Central memory CD8-positive, alpha-beta T cell (primary cell): ENCODE measurements around the gene SOSTDC1.
A peak's percentile ranks its signal among the peaks of the same experiment; 100 is the strongest.
"Not testable (repeated sequence)": the region's sequence is repeated elsewhere in the genome, so short reads cannot be mapped to it uniquely, and the experiment has no call there.

Experiments
- ATAC-seq: fragments of 150-1000 bp; cut with Tn5 transposase; replicated peaks from 2 replicates; pipeline ENCODE4 v1.10.0; 2022; ENCODE audit warnings: mild to moderate bottlenecking, moderate FRiP score, moderate number of reproducible peaks; ENCODE audit not compliant: poor library complexity, severe bottlenecking; ENCODE audit errors: extremely low read depth
- DNase-seq, 2 donors: peaks; one replicate each; pipeline ENCODE4 v3.0.0; 2021; ENCODE audit warnings: low spot score in 2 of 2
- H3K27ac Mint-ChIP-seq: one replicate; pipeline ENCODE4 v1.8.0; 2022; ENCODE audit warnings: low read depth, mild to moderate bottlenecking, moderate library complexity, mixed read lengths
- H3K27me3 Mint-ChIP-seq: one replicate; pipeline ENCODE4 v1.8.0; 2022; ENCODE audit warnings: mixed read lengths
- H3K36me3 Mint-ChIP-seq: one replicate; pipeline ENCODE4 v1.8.0; 2022; ENCODE audit warnings: mild to moderate bottlenecking, moderate library complexity, mixed read lengths; ENCODE audit not compliant: insufficient read depth
- H3K4me1 Mint-ChIP-seq: one replicate; pipeline ENCODE4 v1.8.0; 2022; ENCODE audit warnings: mixed read lengths
- H3K4me3 Mint-ChIP-seq: one replicate; pipeline ENCODE4 v1.8.0; 2022; ENCODE audit warnings: mild to moderate bottlenecking, moderate library complexity, mixed read lengths
- H3K9me3 Mint-ChIP-seq: one replicate; pipeline ENCODE4 v1.8.0; 2022; ENCODE audit warnings: mixed read lengths

SOSTDC1 gene

GRCh38 chr7:16450366-16450765 is 15.2 kb downstream of the SOSTDC1 start:
- Mint-ChIP-seq H3K4me1 (peaks cover 10% of the 10 kb centered on the region), H3K36me3 (no peaks in the 10 kb centered on the region), H3K4me3 (no peak overlapping the region), H3K9me3 (no peaks in the 10 kb centered on the region), H3K27me3 (no peaks in the 10 kb centered on the region), H3K27ac (no peak overlapping the region)
- DNase-seq (no peak), ATAC-seq (no peak)

GRCh38 chr7:16447876-16448275 is 17.7 kb downstream of the SOSTDC1 start:
- H3K4me3 Mint-ChIP-seq = no peak overlapping the region
- no peak overlapping the region for H3K27ac Mint-ChIP-seq
- H3K9me3 Mint-ChIP-seq = no peaks in the 10 kb centered on the region
- peaks cover 1% of the 10 kb centered on the region for H3K36me3 Mint-ChIP-seq
- H3K27me3 Mint-ChIP-seq = no peaks in the 10 kb centered on the region
- peaks cover 7% of the 10 kb centered on the region for H3K4me1 Mint-ChIP-seq
- ATAC-seq (no peak), DNase-seq (no peak)

GRCh38 chr7:16446508-16446907 is 19.0 kb downstream of the SOSTDC1 start:
- ATAC-seq = no peak
- Mint-ChIP-seq H3K27ac (no peak overlapping the region), H3K27me3 (no peaks in the 10 kb centered on the region), H3K4me1 (peaks cover 7% of the 10 kb centered on the region), H3K4me3 (no peak overlapping the region), H3K36me3 (peaks cover 1% of the 10 kb centered on the region), H3K9me3 (no peaks in the 10 kb centered on the region)
- no peak for DNase-seq

GRCh38 chr7:16443871-16444270 is 21.7 kb downstream of the SOSTDC1 start:
- H3K27me3 Mint-ChIP-seq, ATAC-seq, H3K9me3 Mint-ChIP-seq, H3K27ac Mint-ChIP-seq, H3K4me1 Mint-ChIP-seq, H3K36me3 Mint-ChIP-seq, H3K4me3 Mint-ChIP-seq, DNase-seq: not testable (repeated sequence)

GRCh38 chr7:16438988-16439387 is 26.6 kb downstream of the SOSTDC1 start:
- ATAC-seq = no peak

GRCh38 chr7:16436306-16436705 is 29.2 kb downstream of the SOSTDC1 start:
- Mint-ChIP-seq H3K4me1 (no peaks in the 10 kb centered on the region), H3K27ac (no peak overlapping the region), H3K36me3 (no peaks in the 10 kb centered on the region), H3K27me3 (no peaks in the 10 kb centered on the region), H3K4me3 (no peak overlapping the region), H3K9me3 (no peaks in the 10 kb centered on the region)
- no peak for DNase-seq
- ATAC-seq = no peak

More at GRCh38 chr7:16438988-16439387, 26.6 kb downstream of the SOSTDC1 start:
- Mint-ChIP-seq H3K9me3 (no peaks in the 10 kb centered on the region), H3K4me1 (no peaks in the 10 kb centered on the region), H3K27ac (no peak overlapping the region), H3K27me3 (no peaks in the 10 kb centered on the region), H3K36me3 (no peaks in the 10 kb centered on the region), H3K4me3 (no peak overlapping the region)
- no peak for DNase-seq

GRCh38 chr7:16433568-16434122 is 31.9 kb downstream of the SOSTDC1 start:
- H3K9me3 Mint-ChIP-seq = no peaks in the 10 kb centered on the region
- ATAC-seq (no peak), DNase-seq (no peak)
- no peaks in the 10 kb centered on the region for H3K27me3 Mint-ChIP-seq
- H3K36me3 Mint-ChIP-seq = no peaks in the 10 kb centered on the region
- no peaks in the 10 kb centered on the region for H3K4me1 Mint-ChIP-seq
- no peak overlapping the region for H3K4me3 Mint-ChIP-seq
- no peak overlapping the region for H3K27ac Mint-ChIP-seq

- Mint-ChIP-seq H3K4me1 (no peaks in the 10 kb centered on the region), H3K27ac (no peak overlapping the region), H3K9me3 (no peaks in the 10 kb centered on the region), H3K27me3 (no peaks in the 10 kb centered on the region), H3K4me3 (no peak overlapping the region), H3K36me3 (no peaks in the 10 kb centered on the region)
- ATAC-seq (no peak), DNase-seq (no peak)
Measured at GRCh38 chr7:16432425-16432731, 33.2 kb downstream of the SOSTDC1 start.

- ATAC-seq = peak; percentile 87
- no peaks in the 10 kb centered on the region for H3K9me3 Mint-ChIP-seq
- no peak overlapping the region for H3K4me3 Mint-ChIP-seq
- no peaks in the 10 kb centered on the region for H3K4me1 Mint-ChIP-seq
- no peak overlapping the region for H3K27ac Mint-ChIP-seq
- H3K27me3 Mint-ChIP-seq = no peaks in the 10 kb centered on the region
- no peak for DNase-seq
- no peaks in the 10 kb centered on the region for H3K36me3 Mint-ChIP-seq
Measured at GRCh38 chr7:16431646-16432424, 33.7 kb downstream of the SOSTDC1 start.

GRCh38 chr7:16430133-16430532 is 35.4 kb downstream of the SOSTDC1 start:
- H3K9me3 Mint-ChIP-seq = no peaks in the 10 kb centered on the region
- ATAC-seq (no peak), DNase-seq (no peak)
- H3K4me1 Mint-ChIP-seq = no peaks in the 10 kb centered on the region
- no peak overlapping the region for H3K27ac Mint-ChIP-seq
- H3K27me3 Mint-ChIP-seq = no peaks in the 10 kb centered on the region
- H3K36me3 Mint-ChIP-seq = no peaks in the 10 kb centered on the region
- no peak overlapping the region for H3K4me3 Mint-ChIP-seq

GRCh38 chr7:16428672-16429071 is 36.9 kb downstream of the SOSTDC1 start:
- H3K4me1 Mint-ChIP-seq = no peaks in the 10 kb centered on the region
- no peak overlapping the region for H3K4me3 Mint-ChIP-seq
- H3K36me3 Mint-ChIP-seq = no peaks in the 10 kb centered on the region
- H3K9me3 Mint-ChIP-seq = no peaks in the 10 kb centered on the region
- no peak for ATAC-seq
- no peaks in the 10 kb centered on the region for H3K27me3 Mint-ChIP-seq
- H3K27ac Mint-ChIP-seq = no peak overlapping the region
- no peak for DNase-seq

- no peaks in the 10 kb centered on the region for H3K27me3 Mint-ChIP-seq
- no peak overlapping the region for H3K4me3 Mint-ChIP-seq
- ATAC-seq = no peak
- DNase-seq = no peak
- no peaks in the 10 kb centered on the region for H3K9me3 Mint-ChIP-seq
- no peaks in the 10 kb centered on the region for H3K36me3 Mint-ChIP-seq
- H3K27ac Mint-ChIP-seq = no peak overlapping the region
- no peaks in the 10 kb centered on the region for H3K4me1 Mint-ChIP-seq
Measured at GRCh38 chr7:16428182-16428581, 37.4 kb downstream of the SOSTDC1 start.

- H3K9me3 Mint-ChIP-seq = no peaks in the 10 kb centered on the region
- H3K4me3 Mint-ChIP-seq = no peak overlapping the region
- ATAC-seq (no peak), DNase-seq (no peak)
- no peaks in the 10 kb centered on the region for H3K27me3 Mint-ChIP-seq
- H3K27ac Mint-ChIP-seq = no peak overlapping the region
- peaks cover 9% of the 10 kb centered on the region for H3K36me3 Mint-ChIP-seq
- H3K4me1 Mint-ChIP-seq = peaks cover 21% of the 10 kb centered on the region
Measured at GRCh38 chr7:16423761-16424160, 41.8 kb downstream of the SOSTDC1 start.
